ENCODE results near the gene MTTP.

MTTP gene

DNA sequence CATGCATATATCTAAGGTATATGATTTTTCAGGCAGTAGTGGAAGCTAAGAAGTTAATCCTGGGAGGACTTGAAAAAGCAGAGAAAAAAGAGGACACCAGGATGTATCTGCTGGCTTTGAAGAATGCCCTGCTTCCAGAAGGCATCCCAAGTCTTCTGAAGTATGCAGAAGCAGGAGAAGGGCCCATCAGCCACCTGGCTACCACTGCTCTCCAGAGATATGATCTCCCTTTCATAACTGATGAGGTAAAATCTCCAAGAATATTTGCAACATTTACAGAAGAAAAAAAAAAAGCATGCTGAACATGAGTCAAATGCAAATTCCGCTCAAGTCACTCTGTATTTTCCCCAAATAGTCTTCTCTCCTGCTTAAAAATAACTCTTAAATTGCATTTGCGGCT is 32.1 kb downstream of the MTTP start:
- Mint-ChIP-seq H3K9me3 (no peaks in the 10 kb centered on the region), H3K27me3 (ENCODE audit: low read depth) (no peaks in the 10 kb centered on the region), H3K4me1 (peaks cover 5% of the 10 kb centered on the region), H3K27ac (no peak overlapping the region), H3K4me3 (no peak overlapping the region), H3K36me3 (ENCODE audit: low read depth) (no peaks in the 10 kb centered on the region)
- TF ChIP-seq, protein P1, sequence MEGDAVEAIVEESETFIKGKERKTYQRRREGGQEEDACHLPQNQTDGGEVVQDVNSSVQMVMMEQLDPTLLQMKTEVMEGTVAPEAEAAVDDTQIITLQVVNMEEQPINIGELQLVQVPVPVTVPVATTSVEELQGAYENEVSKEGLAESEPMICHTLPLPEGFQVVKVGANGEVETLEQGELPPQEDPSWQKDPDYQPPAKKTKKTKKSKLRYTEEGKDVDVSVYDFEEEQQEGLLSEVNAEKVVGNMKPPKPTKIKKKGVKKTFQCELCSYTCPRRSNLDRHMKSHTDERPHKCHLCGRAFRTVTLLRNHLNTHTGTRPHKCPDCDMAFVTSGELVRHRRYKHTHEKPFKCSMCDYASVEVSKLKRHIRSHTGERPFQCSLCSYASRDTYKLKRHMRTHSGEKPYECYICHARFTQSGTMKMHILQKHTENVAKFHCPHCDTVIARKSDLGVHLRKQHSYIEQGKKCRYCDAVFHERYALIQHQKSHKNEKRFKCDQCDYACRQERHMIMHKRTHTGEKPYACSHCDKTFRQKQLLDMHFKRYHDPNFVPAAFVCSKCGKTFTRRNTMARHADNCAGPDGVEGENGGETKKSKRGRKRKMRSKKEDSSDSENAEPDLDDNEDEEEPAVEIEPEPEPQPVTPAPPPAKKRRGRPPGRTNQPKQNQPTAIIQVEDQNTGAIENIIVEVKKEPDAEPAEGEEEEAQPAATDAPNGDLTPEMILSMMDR (IDR thresholded peaks at IDR 0.05; ENCODE audit: unreplicated experiment in 3 of 3) = no peak

DNA sequence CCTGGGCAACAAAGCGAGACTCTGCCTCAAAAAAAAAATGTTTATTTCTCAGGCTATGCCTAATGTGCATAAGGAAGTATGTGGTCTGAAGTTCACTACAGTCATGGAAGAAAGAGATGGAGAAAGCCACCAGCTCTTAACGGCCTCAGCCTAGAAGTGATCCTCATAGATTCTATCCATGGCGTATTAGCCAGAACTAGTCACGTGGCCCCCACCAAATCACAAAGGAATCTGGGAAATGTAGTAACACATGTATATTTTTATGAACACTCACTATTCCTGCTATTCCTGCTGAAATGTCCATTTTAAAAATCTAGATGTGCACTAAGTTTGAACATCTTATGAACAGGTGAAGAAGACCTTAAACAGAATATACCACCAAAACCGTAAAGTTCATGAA is 33.8 kb downstream of the MTTP start:
- Mint-ChIP-seq H3K36me3 (ENCODE audit: low read depth) (no peaks in the 10 kb centered on the region), H3K9me3 (no peaks in the 10 kb centered on the region)

GRCh38 chr4:99610605-99611175 is 36.1 kb downstream of the MTTP start:
- H3K27me3 Mint-ChIP-seq (ENCODE audit: low read depth) = no peaks in the 10 kb centered on the region
- no peak overlapping the region for H3K4me3 Mint-ChIP-seq
- H3K36me3 Mint-ChIP-seq (ENCODE audit: low read depth) = no peaks in the 10 kb centered on the region
- H3K27ac Mint-ChIP-seq = no peak overlapping the region
- peaks cover 5% of the 10 kb centered on the region for H3K4me1 Mint-ChIP-seq
- no peaks in the 10 kb centered on the region for H3K9me3 Mint-ChIP-seq
- TF ChIP-seq, protein P1 (IDR thresholded peaks at IDR 0.05; ENCODE audit: unreplicated experiment in 3 of 3) = no peak

More for the DNA sequence above, 33.8 kb downstream of the MTTP start:
- Mint-ChIP-seq H3K27me3 (ENCODE audit: low read depth) (no peaks in the 10 kb centered on the region), H3K27ac (no peak overlapping the region), H3K4me3 (no peak overlapping the region), H3K4me1 (peaks cover 5% of the 10 kb centered on the region)
- TF ChIP-seq, protein P1 (IDR thresholded peaks at IDR 0.05; ENCODE audit: unreplicated experiment in 3 of 3) = no peak

- Mint-ChIP-seq H3K4me1 (peaks cover 5% of the 10 kb centered on the region), H3K27ac (no peak overlapping the region), H3K4me3 (no peak overlapping the region), H3K36me3 (ENCODE audit: low read depth) (no peaks in the 10 kb centered on the region), H3K9me3 (no peaks in the 10 kb centered on the region), H3K27me3 (ENCODE audit: low read depth) (no peaks in the 10 kb centered on the region)
- TF ChIP-seq, protein P1 (IDR thresholded peaks at IDR 0.05; ENCODE audit: unreplicated experiment in 3 of 3) = no peak
Measured at GRCh38 chr4:99612281-99612680, 37.7 kb downstream of the MTTP start.

DNA sequence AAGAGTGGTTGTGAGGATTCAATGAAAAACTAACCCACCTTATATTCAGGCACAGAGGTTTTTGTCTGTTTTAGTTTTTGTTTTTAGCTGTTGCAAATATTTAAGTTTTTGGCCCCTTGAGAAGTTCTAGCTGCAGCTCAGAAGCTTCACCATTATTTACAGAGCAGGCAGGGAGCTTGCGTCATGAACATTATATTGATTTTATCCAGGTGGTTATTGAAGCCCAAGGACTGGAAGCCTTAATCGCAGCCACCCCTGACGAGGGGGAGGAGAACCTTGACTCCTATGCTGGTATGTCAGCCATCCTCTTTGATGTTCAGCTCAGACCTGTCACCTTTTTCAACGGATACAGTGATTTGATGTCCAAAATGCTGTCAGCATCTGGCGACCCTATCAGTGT is 38.1 kb downstream of the MTTP start:
- H3K27ac Mint-ChIP-seq = no peak overlapping the region
- H3K4me1 Mint-ChIP-seq = peaks cover 5% of the 10 kb centered on the region
- H3K4me3 Mint-ChIP-seq = no peak overlapping the region
- TF ChIP-seq, protein P1 (IDR thresholded peaks at IDR 0.05; ENCODE audit: unreplicated experiment in 3 of 3) = no peak
- H3K27me3 Mint-ChIP-seq (ENCODE audit: low read depth) = no peaks in the 10 kb centered on the region
- no peaks in the 10 kb centered on the region for H3K9me3 Mint-ChIP-seq
- H3K36me3 Mint-ChIP-seq (ENCODE audit: low read depth) = no peaks in the 10 kb centered on the region

DNA sequence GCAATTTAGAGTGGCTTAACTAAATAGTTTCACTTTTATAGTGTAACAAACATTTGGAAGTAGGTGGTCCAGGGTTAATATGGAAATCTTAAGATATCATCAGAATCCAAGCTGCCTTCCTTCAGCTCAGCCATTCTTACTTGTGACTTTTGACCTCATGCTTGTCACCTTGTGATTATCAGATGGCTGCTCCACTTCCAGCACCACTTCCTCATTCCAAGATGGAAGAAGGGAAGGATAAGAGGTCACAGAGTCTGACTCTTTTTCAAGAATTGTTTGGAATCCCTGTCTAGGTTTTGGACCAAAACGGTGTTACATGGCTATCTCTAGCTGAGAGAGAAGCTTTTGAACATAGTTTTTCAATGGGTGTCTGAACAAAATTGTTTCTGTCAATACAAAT is 39.9 kb downstream of the MTTP start:
- no peaks in the 10 kb centered on the region for H3K36me3 Mint-ChIP-seq (ENCODE audit: low read depth)
- no peak overlapping the region for H3K27ac Mint-ChIP-seq
- H3K27me3 Mint-ChIP-seq (ENCODE audit: low read depth) = no peaks in the 10 kb centered on the region
- H3K4me3 Mint-ChIP-seq = no peak overlapping the region
- no peaks in the 10 kb centered on the region for H3K9me3 Mint-ChIP-seq
- peaks cover 5% of the 10 kb centered on the region for H3K4me1 Mint-ChIP-seq
- TF ChIP-seq, protein P1 (IDR thresholded peaks at IDR 0.05; ENCODE audit: unreplicated experiment in 3 of 3) = no peak

Measured in nephron (organoid).